ENCODE results near the gene ABHD13. TPM values are rescaled to one million over a fixed set of nuclear protein-coding genes. Genes with fewer than 3 reads are reported as not detected.

Gene ABHD13
- total and polyA plus RNA-seq, 2 experiments from 2014 or later = 5.4 to 10.4 TPM

DNA sequence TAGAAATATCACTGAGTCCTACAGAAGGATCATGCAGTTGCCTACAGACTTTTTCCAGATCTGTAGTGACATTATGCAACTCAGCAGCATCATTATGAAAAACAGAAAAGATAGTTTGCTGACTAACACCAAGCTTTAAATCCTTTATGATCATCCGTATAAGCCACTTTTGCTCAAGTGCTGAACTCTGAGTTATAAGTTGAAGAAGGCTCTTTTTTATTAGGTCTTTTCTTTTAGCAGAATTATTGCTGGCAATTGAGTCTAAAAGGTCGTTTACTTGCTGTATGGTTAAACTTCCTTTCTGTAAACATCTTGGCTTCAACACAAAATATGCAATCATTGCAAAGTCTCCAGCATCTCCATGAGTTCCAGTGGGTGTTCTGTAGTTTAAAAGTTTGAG lies 7.6 kb upstream of the ABHD13 start:
- no peak overlapping the region for H3K27ac Mint-ChIP-seq
- no peak overlapping the region for H3K27ac ChIP-seq (ENCODE audit: low read depth)
- peaks cover 1% of the 10 kb centered on the region for H3K27me3 Mint-ChIP-seq (ENCODE audit: insufficient read depth, low read depth, poor library complexity)
- peaks cover 8% of the 10 kb centered on the region for H4K20me1 ChIP-seq (replicated peaks; ENCODE audit: insufficient read depth)
- H3K4me1 Mint-ChIP-seq = peaks cover 7% of the 10 kb centered on the region; the same call in 2 of the 3 replicates
- ATAC-seq = no peak
- no peak overlapping the region for H3K4me3 ChIP-seq
- no peak overlapping the region for H2AFZ ChIP-seq
- H3K79me2 ChIP-seq (replicated peaks; ENCODE audit: insufficient read depth) = no peaks in the 10 kb centered on the region
- no peaks in the 10 kb centered on the region; the same call in 1 of the 2 replicates for H3K4me1 ChIP-seq (ENCODE audit: insufficient read depth)
- H3K36me3 ChIP-seq (ENCODE audit: insufficient read depth) = peaks cover 3% of the 10 kb centered on the region; the same call in 1 of the 2 replicates
- no peak overlapping the region for H3K4me2 ChIP-seq
- no peak overlapping the region for H3K4me3 Mint-ChIP-seq
- H3K36me3 Mint-ChIP-seq (ENCODE audit: low read depth) = peaks cover 9% of the 10 kb centered on the region; the same call in 2 of the 3 replicates
- H3K27me3 ChIP-seq (ENCODE audit: insufficient read depth) = no peaks in the 10 kb centered on the region
- H3F3A ChIP-seq (replicated peaks; ENCODE audit: low read depth) = 0 out of 2 replicates have a peak, but pooled peaks cover 3% of the 10 kb centered on the region
- no peak for DNase-seq (ENCODE audit: low spot score)
- no peaks in the 10 kb centered on the region for H3K9me2 ChIP-seq (ENCODE audit: insufficient read depth)
- TF ChIP-seq EZH2phosphoT487 (IDR thresholded peaks at IDR 0.05; ENCODE audit: unreplicated experiment) (no peak), NANOG (IDR thresholded peaks at IDR 0.05; ENCODE audit: borderline replicate concordance) (no peak), POLR2AphosphoS5 (IDR thresholded peaks at IDR 0.05; ENCODE audit: low read depth) (no peak), ZNF114 (CRISPR knock-in tag; IDR thresholded peaks at IDR 0.05) (no peak), CREB1 (CRISPR knock-in tag; IDR thresholded peaks at IDR 0.05; ENCODE audit: low read depth) (no peak), EZH2 (IDR thresholded peaks at IDR 0.05; ENCODE audit: low read depth, unreplicated experiment) (no peak), JUNB (IDR thresholded peaks at IDR 0.05; ENCODE audit: unreplicated experiment) (no peak), ZNF331 (CRISPR knock-in tag; IDR thresholded peaks at IDR 0.05; ENCODE audit: low read depth) (no peak), STAT1 (IDR thresholded peaks at IDR 0.05; ENCODE audit: unreplicated experiment) (no peak)
- TF ChIP-seq, protein P1, sequence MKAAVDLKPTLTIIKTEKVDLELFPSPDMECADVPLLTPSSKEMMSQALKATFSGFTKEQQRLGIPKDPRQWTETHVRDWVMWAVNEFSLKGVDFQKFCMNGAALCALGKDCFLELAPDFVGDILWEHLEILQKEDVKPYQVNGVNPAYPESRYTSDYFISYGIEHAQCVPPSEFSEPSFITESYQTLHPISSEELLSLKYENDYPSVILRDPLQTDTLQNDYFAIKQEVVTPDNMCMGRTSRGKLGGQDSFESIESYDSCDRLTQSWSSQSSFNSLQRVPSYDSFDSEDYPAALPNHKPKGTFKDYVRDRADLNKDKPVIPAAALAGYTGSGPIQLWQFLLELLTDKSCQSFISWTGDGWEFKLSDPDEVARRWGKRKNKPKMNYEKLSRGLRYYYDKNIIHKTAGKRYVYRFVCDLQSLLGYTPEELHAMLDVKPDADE (IDR thresholded peaks at IDR 0.05) = no peak
- TF ChIP-seq, protein P2, sequence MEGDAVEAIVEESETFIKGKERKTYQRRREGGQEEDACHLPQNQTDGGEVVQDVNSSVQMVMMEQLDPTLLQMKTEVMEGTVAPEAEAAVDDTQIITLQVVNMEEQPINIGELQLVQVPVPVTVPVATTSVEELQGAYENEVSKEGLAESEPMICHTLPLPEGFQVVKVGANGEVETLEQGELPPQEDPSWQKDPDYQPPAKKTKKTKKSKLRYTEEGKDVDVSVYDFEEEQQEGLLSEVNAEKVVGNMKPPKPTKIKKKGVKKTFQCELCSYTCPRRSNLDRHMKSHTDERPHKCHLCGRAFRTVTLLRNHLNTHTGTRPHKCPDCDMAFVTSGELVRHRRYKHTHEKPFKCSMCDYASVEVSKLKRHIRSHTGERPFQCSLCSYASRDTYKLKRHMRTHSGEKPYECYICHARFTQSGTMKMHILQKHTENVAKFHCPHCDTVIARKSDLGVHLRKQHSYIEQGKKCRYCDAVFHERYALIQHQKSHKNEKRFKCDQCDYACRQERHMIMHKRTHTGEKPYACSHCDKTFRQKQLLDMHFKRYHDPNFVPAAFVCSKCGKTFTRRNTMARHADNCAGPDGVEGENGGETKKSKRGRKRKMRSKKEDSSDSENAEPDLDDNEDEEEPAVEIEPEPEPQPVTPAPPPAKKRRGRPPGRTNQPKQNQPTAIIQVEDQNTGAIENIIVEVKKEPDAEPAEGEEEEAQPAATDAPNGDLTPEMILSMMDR (conservative IDR thresholded peaks at IDR 0.05; ENCODE audit: low read depth in 2 of 2) = no peak
- TF ChIP-seq, protein P3, sequence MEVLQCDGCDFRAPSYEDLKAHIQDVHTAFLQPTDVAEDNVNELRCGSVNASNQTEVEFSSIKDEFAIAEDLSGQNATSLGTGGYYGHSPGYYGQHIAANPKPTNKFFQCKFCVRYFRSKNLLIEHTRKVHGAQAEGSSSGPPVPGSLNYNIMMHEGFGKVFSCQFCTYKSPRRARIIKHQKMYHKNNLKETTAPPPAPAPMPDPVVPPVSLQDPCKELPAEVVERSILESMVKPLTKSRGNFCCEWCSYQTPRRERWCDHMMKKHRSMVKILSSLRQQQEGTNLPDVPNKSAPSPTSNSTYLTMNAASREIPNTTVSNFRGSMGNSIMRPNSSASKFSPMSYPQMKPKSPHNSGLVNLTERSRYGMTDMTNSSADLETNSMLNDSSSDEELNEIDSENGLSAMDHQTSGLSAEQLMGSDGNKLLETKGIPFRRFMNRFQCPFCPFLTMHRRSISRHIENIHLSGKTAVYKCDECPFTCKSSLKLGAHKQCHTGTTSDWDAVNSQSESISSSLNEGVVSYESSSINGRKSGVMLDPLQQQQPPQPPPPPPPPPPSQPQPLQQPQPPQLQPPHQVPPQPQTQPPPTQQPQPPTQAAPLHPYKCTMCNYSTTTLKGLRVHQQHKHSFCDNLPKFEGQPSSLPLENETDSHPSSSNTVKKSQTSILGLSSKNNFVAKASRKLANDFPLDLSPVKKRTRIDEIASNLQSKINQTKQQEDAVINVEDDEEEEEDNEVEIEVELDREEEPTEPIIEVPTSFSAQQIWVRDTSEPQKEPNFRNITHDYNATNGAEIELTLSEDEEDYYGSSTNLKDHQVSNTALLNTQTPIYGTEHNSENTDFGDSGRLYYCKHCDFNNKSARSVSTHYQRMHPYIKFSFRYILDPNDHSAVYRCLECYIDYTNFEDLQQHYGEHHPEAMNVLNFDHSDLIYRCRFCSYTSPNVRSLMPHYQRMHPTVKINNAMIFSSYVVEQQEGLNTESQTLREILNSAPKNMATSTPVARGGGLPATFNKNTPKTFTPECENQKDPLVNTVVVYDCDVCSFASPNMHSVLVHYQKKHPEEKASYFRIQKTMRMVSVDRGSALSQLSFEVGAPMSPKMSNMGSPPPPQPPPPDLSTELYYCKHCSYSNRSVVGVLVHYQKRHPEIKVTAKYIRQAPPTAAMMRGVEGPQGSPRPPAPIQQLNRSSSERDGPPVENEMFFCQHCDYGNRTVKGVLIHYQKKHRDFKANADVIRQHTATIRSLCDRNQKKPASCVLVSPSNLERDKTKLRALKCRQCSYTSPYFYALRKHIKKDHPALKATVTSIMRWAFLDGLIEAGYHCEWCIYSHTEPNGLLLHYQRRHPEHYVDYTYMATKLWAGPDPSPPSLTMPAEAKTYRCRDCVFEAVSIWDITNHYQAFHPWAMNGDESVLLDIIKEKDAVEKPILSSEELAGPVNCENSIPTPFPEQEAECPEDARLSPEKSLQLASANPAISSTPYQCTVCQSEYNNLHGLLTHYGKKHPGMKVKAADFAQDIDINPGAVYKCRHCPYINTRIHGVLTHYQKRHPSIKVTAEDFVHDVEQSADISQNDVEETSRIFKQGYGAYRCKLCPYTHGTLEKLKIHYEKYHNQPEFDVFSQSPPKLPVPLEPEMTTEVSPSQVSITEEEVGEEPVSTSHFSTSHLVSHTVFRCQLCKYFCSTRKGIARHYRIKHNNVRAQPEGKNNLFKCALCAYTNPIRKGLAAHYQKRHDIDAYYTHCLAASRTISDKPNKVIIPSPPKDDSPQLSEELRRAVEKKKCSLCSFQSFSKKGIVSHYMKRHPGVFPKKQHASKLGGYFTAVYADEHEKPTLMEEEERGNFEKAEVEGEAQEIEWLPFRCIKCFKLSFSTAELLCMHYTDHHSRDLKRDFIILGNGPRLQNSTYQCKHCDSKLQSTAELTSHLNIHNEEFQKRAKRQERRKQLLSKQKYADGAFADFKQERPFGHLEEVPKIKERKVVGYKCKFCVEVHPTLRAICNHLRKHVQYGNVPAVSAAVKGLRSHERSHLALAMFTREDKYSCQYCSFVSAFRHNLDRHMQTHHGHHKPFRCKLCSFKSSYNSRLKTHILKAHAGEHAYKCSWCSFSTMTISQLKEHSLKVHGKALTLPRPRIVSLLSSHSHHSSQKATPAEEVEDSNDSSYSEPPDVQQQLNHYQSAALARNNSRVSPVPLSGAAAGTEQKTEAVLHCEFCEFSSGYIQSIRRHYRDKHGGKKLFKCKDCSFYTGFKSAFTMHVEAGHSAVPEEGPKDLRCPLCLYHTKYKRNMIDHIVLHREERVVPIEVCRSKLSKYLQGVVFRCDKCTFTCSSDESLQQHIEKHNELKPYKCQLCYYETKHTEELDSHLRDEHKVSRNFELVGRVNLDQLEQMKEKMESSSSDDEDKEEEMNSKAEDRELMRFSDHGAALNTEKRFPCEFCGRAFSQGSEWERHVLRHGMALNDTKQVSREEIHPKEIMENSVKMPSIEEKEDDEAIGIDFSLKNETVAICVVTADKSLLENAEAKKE (CRISPR knock-in tag; IDR thresholded peaks at IDR 0.05) = no peak
- TF ChIP-seq, protein P4, sequence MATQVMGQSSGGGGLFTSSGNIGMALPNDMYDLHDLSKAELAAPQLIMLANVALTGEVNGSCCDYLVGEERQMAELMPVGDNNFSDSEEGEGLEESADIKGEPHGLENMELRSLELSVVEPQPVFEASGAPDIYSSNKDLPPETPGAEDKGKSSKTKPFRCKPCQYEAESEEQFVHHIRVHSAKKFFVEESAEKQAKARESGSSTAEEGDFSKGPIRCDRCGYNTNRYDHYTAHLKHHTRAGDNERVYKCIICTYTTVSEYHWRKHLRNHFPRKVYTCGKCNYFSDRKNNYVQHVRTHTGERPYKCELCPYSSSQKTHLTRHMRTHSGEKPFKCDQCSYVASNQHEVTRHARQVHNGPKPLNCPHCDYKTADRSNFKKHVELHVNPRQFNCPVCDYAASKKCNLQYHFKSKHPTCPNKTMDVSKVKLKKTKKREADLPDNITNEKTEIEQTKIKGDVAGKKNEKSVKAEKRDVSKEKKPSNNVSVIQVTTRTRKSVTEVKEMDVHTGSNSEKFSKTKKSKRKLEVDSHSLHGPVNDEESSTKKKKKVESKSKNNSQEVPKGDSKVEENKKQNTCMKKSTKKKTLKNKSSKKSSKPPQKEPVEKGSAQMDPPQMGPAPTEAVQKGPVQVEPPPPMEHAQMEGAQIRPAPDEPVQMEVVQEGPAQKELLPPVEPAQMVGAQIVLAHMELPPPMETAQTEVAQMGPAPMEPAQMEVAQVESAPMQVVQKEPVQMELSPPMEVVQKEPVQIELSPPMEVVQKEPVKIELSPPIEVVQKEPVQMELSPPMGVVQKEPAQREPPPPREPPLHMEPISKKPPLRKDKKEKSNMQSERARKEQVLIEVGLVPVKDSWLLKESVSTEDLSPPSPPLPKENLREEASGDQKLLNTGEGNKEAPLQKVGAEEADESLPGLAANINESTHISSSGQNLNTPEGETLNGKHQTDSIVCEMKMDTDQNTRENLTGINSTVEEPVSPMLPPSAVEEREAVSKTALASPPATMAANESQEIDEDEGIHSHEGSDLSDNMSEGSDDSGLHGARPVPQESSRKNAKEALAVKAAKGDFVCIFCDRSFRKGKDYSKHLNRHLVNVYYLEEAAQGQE (IDR thresholded peaks at IDR 0.05; ENCODE audit: unreplicated experiment) = no peak
- H3K9me3 Mint-ChIP-seq = no peaks in the 10 kb centered on the region
